Activated CD8-positive, alpha-beta T cell treated with anti-CD3 and anti-CD28 coated beads for 36 hours (primary cell): Measurements from ENCODE around the gene ZNF574. TPM values are rescaled to one million over a fixed set of nuclear protein-coding genes. Genes with fewer than 3 reads are reported as not detected.

Experiments
- ATAC-seq: fragments of 200-7000 bp; cut with Tn5 transposase; one replicate; pipeline ENCODE4 v1.10.0; 2021; ENCODE audit warnings: mild to moderate bottlenecking, moderate library complexity
- CTCF ChIA-PET: fragments of 350-600 bp; sonication (Branson Sonifier 250); formaldehyde crosslinking; loops from one replicate; lab custom pipeline; 2021; ENCODE audit warnings: antibody characterized with exemption; lab: Charles Lee
- POLR2A ChIA-PET: fragments of 350-600 bp; sonication (Branson Sonifier 250); formaldehyde crosslinking; loops from one replicate; lab custom pipeline; 2021; ENCODE audit warnings: antibody characterized with exemption; lab: Charles Lee
- DNase-seq: peaks from one replicate; pipeline ENCODE4 v3.0.0-alpha.2; 2020
- H3K27ac Mint-ChIP-seq: one replicate; pipeline ENCODE4 v1.8.0; 2021; ENCODE audit warnings: mild to moderate bottlenecking, mixed read lengths
- H3K27me3 Mint-ChIP-seq: one replicate; pipeline ENCODE4 v1.8.0; 2021; ENCODE audit warnings: mixed read lengths
- H3K36me3 Mint-ChIP-seq: one replicate; pipeline ENCODE4 v1.8.0; 2021; ENCODE audit warnings: low read depth, mixed read lengths
- H3K4me1 Mint-ChIP-seq: one replicate; pipeline ENCODE4 v1.8.0; 2021; ENCODE audit warnings: low read depth, mixed read lengths
- H3K4me3 Mint-ChIP-seq: one replicate; pipeline ENCODE4 v1.8.0; 2021; ENCODE audit warnings: mild to moderate bottlenecking, moderate library complexity, mixed read lengths
- H3K9me3 Mint-ChIP-seq: one replicate; pipeline ENCODE4 v1.8.0; 2021; ENCODE audit warnings: mixed read lengths
- intact Hi-C: fragments of 100-400 bp; cut with micrococcal nuclease; formaldehyde crosslinking; loops from one replicate; pipeline ENCODE4 v1.10.0; 2022
- total RNA-seq, 2 experiments: library from RNA; stranded (reverse); gene quantifications; one replicate each; pipeline ENCODE4 v1.2.3, GENCODE V29; 2021
- TF ChIP-seq, protein P1 (sequence below): fragments of 200-600 bp; IDR thresholded peaks from one replicate; pipeline ENCODE4 v1.8.0; 2022; ENCODE audit warnings: antibody characterized with exemption, mild to moderate bottlenecking

The ZNF574 gene
- total RNA-seq, 2 experiments from 2014 or later, result 12.4 to 12.8 TPM

- peaks cover 36% of the 10 kb centered on the region for H3K36me3 Mint-ChIP-seq
- ChIA-PET POLR2A (interaction anchor here (0.6 kb wide), 1 partner anchor 217 kb away, joined by 3 read pairs; no protein-coding TSS in a partner anchor), CTCF (interaction anchor here (0.8 kb wide), 1 partner anchor 360 kb away, joined by 3 read pairs; no protein-coding TSS in a partner anchor)
- H3K4me1 Mint-ChIP-seq, result peaks cover 30% of the 10 kb centered on the region
- ATAC-seq, result no peak
- DNase-seq, result no peak
- H3K4me3 Mint-ChIP-seq, result no peak overlapping the region
- H3K27me3 Mint-ChIP-seq, result no peaks in the 10 kb centered on the region
- H3K9me3 Mint-ChIP-seq, result no peaks in the 10 kb centered on the region
- TF ChIP-seq, protein P1, sequence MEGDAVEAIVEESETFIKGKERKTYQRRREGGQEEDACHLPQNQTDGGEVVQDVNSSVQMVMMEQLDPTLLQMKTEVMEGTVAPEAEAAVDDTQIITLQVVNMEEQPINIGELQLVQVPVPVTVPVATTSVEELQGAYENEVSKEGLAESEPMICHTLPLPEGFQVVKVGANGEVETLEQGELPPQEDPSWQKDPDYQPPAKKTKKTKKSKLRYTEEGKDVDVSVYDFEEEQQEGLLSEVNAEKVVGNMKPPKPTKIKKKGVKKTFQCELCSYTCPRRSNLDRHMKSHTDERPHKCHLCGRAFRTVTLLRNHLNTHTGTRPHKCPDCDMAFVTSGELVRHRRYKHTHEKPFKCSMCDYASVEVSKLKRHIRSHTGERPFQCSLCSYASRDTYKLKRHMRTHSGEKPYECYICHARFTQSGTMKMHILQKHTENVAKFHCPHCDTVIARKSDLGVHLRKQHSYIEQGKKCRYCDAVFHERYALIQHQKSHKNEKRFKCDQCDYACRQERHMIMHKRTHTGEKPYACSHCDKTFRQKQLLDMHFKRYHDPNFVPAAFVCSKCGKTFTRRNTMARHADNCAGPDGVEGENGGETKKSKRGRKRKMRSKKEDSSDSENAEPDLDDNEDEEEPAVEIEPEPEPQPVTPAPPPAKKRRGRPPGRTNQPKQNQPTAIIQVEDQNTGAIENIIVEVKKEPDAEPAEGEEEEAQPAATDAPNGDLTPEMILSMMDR, result no peak
- no peak overlapping the region for H3K27ac Mint-ChIP-seq
- intact Hi-C loops, result no loop called here
Observed at GRCh38 chr19:42079886-42080763, 4.2 kb downstream of the ZNF574 start.

GRCh38 chr19:42080764-42081375 lies 4.9 kb downstream of the ZNF574 start:
- Mint-ChIP-seq H3K36me3 (peaks cover 31% of the 10 kb centered on the region), H3K4me1 (peaks cover 30% of the 10 kb centered on the region), H3K9me3 (no peaks in the 10 kb centered on the region), H3K27me3 (no peaks in the 10 kb centered on the region), H3K27ac (no peak overlapping the region), H3K4me3 (no peak overlapping the region)
- TF ChIP-seq, protein P1, result no peak
- ChIA-PET POLR2A (no interaction called here), CTCF (interaction anchor here (1.4 to 1.5 kb wide), 2 partner anchors 11 to 52 kb away, joined by 3 read pairs; no protein-coding TSS in a partner anchor)
- DNase-seq (no peak), ATAC-seq (no peak)
- intact Hi-C loops, result no loop called here

- ChIA-PET POLR2A (no interaction called here), CTCF (interaction anchor here (1.4 to 1.5 kb wide), 2 partner anchors 10 to 53 kb away, joined by 3 read pairs; no protein-coding TSS in a partner anchor)
- peak overlapping the region; percentile 41 for H3K27ac Mint-ChIP-seq
- peaks cover 30% of the 10 kb centered on the region for H3K4me1 Mint-ChIP-seq
- TF ChIP-seq, protein P1, result peak; percentile 21
- no peaks in the 10 kb centered on the region for H3K27me3 Mint-ChIP-seq
- DNase-seq, result peak; percentile 25
- intact Hi-C loops, result no loop called here
- ATAC-seq, result peak; percentile 67
- H3K36me3 Mint-ChIP-seq, result peaks cover 29% of the 10 kb centered on the region
- H3K9me3 Mint-ChIP-seq, result no peaks in the 10 kb centered on the region
- H3K4me3 Mint-ChIP-seq, result no peak overlapping the region
Observed at GRCh38 chr19:42081584-42082203, 5.7 kb downstream of the ZNF574 start.

- peaks cover 22% of the 10 kb centered on the region for H3K36me3 Mint-ChIP-seq
- H3K27ac Mint-ChIP-seq, result no peak overlapping the region
- intact Hi-C loops, result no loop called here
- H3K4me3 Mint-ChIP-seq, result no peak overlapping the region
- no peak for DNase-seq
- H3K9me3 Mint-ChIP-seq, result no peaks in the 10 kb centered on the region
- ChIA-PET POLR2A (no interaction called here), CTCF (no interaction called here)
- no peak for ATAC-seq
- H3K4me1 Mint-ChIP-seq, result peaks cover 17% of the 10 kb centered on the region
- TF ChIP-seq, protein P1, result no peak
- no peaks in the 10 kb centered on the region for H3K27me3 Mint-ChIP-seq
Observed at GRCh38 chr19:42083537-42083936, 7.6 kb downstream of the ZNF574 start.
